Subcutaneous adipose tissue (tissue), 4 donors: ENCODE data around the gene TNNT1. TPM values are rescaled to one million over a fixed set of nuclear protein-coding genes. Genes with fewer than 3 reads are reported as not detected.

Experiments used
- total RNA-seq, 4 donors: library from RNA; depleted of rRNA; stranded (reverse); fragments of >200 nt; gene quantifications; one replicate each; pipeline ENCODE4 v1.1.0, GENCODE V29; 2016
- TF ChIP-seq, protein P1 (sequence below): fragments of 450-650 bp; IDR thresholded peaks from one replicate; pipeline ENCODE4 v1.5.1; 2016; ENCODE audit warnings: low read depth, mild to moderate bottlenecking, control low read depth, antibody characterized with exemption, moderate library complexity

The TNNT1 gene
- total RNA-seq, 4 donors from 2014 or later: 17.5 TPM; not detected in 3

DNA sequence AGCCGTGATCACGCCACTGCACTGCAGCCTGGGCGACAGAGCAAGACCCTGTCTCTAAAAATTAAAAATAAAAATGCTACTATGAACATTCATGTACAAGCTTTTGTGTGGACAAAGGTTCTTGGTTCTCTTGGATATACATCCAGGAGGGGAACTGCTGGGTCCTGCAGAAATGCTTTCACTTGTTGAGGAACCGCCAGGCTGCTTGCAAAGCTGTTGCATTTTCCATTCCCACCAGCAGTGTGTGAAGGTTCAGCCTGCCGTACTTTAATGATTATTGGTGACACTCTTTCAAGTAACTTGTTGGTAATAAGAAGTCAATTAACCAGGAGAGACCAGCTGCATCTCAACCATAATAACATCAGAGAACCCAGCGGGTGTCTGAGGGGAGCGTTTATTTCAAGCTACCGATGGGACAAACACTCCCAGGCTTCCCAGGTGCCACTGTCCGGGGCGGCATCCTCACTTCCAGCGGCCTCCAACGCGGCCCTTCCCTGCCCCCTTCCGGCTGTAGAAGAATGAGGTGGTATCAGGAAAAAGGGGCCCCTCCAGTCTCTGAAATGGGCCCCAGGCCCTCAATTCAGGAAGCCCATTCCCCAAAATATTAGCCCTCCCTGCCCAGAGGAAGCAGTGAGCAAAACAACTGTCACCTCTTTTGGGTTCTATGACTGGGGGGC, 16.4 kb downstream of the TNNT1 start:
- TF ChIP-seq, protein P1, sequence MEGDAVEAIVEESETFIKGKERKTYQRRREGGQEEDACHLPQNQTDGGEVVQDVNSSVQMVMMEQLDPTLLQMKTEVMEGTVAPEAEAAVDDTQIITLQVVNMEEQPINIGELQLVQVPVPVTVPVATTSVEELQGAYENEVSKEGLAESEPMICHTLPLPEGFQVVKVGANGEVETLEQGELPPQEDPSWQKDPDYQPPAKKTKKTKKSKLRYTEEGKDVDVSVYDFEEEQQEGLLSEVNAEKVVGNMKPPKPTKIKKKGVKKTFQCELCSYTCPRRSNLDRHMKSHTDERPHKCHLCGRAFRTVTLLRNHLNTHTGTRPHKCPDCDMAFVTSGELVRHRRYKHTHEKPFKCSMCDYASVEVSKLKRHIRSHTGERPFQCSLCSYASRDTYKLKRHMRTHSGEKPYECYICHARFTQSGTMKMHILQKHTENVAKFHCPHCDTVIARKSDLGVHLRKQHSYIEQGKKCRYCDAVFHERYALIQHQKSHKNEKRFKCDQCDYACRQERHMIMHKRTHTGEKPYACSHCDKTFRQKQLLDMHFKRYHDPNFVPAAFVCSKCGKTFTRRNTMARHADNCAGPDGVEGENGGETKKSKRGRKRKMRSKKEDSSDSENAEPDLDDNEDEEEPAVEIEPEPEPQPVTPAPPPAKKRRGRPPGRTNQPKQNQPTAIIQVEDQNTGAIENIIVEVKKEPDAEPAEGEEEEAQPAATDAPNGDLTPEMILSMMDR: no peak

DNA sequence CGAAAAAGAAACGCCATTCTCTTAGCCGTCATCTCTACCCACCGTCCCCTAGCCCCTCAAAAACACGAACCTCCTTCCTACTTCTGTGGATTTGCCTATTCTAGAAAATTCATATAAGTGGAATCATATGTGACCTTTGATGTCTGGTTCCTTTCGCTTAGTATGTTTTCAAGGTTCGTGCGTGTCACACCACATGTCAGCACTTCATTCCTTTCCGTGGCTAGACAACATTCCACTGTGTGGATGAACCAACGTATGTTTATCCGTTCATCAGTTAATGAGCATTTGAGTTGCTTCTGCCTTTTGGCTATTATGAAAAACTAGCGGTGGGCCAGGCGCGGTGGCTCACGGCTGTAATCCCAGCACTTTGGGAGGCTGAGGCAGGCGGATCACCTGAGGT, 17.6 kb downstream of the TNNT1 start:
- TF ChIP-seq, protein P1: no peak

DNA sequence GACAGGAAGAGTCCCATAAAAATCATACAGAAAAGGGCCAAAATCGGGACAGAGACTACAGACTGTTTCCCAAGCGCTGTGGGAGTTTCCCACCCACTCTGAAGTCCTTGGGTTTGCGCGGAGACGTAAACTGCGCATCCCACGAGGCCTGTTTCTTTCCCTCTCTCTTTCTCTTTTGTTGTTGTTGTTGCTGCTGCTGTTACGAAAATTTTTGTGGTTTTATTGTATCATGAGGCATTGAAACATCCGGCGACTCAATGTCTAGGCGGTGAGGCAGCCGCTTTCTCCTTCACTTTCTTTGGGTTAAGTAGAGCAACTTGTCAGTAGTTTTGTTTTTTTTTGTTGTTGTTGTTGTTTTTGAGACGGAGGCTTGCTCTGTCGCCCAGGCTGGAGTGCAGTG, 30.0 kb downstream of the TNNT1 start:
- TF ChIP-seq, protein P1: no peak

DNA sequence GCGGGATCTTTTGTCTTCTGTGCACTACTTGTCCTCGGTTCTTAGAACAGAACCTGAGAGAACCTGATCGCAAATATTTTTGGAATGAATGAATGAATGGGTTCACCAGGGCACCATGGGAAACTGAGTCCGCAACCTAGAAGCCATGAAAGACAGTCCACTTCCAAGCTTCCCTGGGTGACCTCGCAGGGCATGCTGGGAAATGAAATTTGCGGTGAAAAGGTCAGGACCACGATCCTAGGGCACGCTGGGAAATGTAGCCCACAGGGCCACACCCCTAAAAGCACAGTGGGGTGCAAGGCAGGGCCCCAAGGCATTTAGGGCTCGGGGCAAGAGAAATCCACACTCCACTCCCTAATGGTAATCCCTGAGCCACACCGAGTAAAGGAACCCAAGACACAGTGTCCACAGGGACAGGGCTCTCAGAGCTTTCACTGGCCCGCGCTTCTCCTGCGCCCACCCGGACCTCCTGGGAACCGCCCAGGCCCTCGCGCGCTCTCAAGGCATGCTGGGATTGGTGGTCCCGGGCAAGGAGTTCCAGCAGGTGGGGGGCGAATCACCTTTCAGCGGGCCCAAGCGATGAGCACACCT, 30.5 kb downstream of the TNNT1 start:
- TF ChIP-seq, protein P1: no peak

DNA sequence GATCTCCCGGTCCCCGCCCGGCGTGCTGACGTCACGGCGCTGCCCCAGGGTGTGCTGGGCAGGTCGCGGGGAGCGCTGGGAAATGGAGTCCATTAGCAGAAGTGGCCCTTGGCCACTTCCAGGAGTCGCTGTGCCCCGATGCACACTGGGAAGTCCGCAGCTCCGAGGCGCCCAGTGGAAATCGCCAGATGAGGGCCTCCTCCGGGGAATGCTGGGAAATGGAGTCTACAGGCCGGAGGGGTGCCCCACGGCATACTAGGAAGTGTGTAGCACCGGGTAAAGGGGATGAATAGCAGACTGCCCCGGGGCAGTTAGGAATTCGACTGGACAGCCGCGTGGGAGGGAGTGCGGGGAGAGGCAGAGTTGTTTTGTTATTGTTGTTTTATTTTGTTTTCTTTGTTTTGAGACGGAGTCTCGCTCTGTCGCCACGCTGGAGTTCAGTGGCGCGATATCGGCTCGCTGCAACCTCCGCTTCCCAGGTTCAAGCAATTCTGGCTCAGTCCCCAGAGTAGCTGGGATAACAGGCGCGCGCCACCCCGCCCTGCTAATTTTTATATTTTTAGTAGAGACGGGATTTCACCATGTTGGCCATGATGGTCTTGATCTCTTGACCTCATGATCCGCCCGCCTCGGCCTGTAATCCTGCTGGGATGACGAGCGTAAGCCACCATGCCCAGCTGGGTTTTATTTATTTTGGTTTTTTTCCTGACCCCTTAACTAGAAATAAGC, 31.2 kb downstream of the TNNT1 start:
- TF ChIP-seq, protein P1: no peak

DNA sequence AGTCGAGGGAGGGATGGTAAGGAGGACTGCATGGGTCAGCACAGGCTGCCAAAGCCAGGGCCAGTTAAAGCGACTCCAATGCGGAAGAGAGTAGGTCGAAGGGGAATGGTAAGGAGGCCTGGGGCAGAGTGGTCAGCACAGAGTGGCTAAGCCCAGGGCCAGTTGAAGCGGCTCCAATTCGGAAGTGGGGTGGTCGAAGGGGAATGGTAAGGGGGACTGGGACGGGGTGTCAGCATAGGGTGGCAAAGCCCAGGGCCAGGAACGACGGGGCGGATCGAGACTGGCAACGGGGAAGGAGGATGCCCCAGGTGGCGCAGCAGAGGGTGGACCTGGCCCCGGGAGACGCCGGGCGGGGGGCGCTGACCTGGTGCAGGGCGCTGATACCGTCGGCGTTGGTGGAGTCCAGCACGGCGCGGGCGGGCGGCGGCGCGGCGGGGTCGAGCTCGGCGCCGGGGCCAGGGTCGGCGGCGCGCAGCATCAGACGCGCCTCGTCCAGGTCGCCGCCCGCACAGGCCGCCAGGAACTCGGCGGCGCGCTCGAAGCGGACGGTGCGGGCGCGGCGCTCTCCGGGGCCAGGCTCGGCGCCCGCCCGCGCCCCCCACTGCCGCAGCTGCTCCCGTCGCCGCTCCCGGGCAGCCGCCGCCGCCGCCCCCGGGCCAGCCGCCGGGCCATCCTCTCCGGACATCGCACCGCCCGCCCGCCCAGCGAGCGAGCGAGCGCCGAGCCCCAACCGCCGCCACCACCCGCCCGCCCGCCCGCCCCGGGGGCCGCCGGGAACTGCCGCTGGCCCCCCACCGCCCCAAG, 31.9 kb downstream of the TNNT1 start, which contains the start of gene PPP1R12C:
PPP1R12C (minus strand) TSS at position 779 of the 804 bp plus-strand sequence; CDS start at position 685, 94 bp downstream.
- TF ChIP-seq, protein P1: no peak
